Keratinocyte (primary cell): Measurements from ENCODE around the gene PCYOX1L. TPM values are rescaled to one million over a fixed set of nuclear protein-coding genes. Genes with fewer than 3 reads are reported as not detected.

Experiments
- DNase-seq: peaks from one replicate; pipeline ENCODE4 v3.0.0-alpha.2; 2011; ENCODE audit warnings: low read depth, missing footprints, low spot score
- FAIRE-seq: peaks from 2 replicates; lab custom pipeline; 2011; peaks lifted over from hg19 to GRCh38; lab: Jason Lieb, UNC
- H2AFZ ChIP-seq: 2 replicates; pipeline ENCODE4 v1.6.0; 2012; ENCODE audit warnings: low read length, control low read depth, inconsistent platforms; ENCODE audit not compliant: control insufficient read depth
- H3K27ac ChIP-seq: 2 replicates; pipeline ENCODE4 v1.5.1; 2011; ENCODE audit warnings: low read length; ENCODE audit not compliant: control insufficient read depth, insufficient read depth
- H3K27me3 ChIP-seq: 3 replicates; pipeline ENCODE4 v1.6.0; 2011; ENCODE audit warnings: low read length; ENCODE audit not compliant: control insufficient read depth, insufficient read depth; ENCODE audit errors: extremely low read depth
- H3K36me3 ChIP-seq, 2 experiments: 2 replicates in 1 of 2; 3 replicates in 1 of 2; pipeline ENCODE4 v1.5.1; 2011; ENCODE audit warnings: low read length in 2 of 2, mild to moderate bottlenecking in 1 of 2; ENCODE audit not compliant: control insufficient read depth in 2 of 2, insufficient read depth in 2 of 2; ENCODE audit errors: extremely low read depth in 1 of 2
- H3K4me1 ChIP-seq: 3 replicates; pipeline ENCODE4 v1.5.1; 2011; ENCODE audit warnings: low read length; ENCODE audit not compliant: control insufficient read depth, insufficient read depth; ENCODE audit errors: extremely low read depth
- H3K4me2 ChIP-seq: 3 replicates; pipeline ENCODE4 v1.6.0; 2011; ENCODE audit warnings: low read depth, low read length; ENCODE audit not compliant: control insufficient read depth, insufficient read depth; ENCODE audit errors: extremely low read depth
- H3K4me3 ChIP-seq, 3 experiments: fragments of 200-600 bp in 1 of 3; sonication (generic) in 1 of 3; 2 replicates in 2 of 3; 3 replicates in 1 of 3; pipeline ENCODE4 v1.5.1; 2011 to 2016; ENCODE audit warnings: low read length in 3 of 3, mild to moderate bottlenecking in 3 of 3, control low read depth in 2 of 3, inconsistent platforms in 1 of 3, low read depth in 1 of 3, mixed read lengths in 1 of 3, mixed run types in 1 of 3, moderate library complexity in 1 of 3; ENCODE audit not compliant: control insufficient read depth in 2 of 3, insufficient read depth in 2 of 3; ENCODE audit errors: extremely low read depth in 1 of 3
- H3K79me2 ChIP-seq: 2 replicates; pipeline ENCODE4 v1.6.0; 2012; ENCODE audit warnings: low read length; ENCODE audit not compliant: control insufficient read depth, insufficient read depth
- H3K9ac ChIP-seq: 3 replicates; pipeline ENCODE4 v1.6.0; 2011; ENCODE audit warnings: low read length; ENCODE audit not compliant: control insufficient read depth, insufficient read depth; ENCODE audit errors: extremely low read depth
- H3K9me1 ChIP-seq: 3 replicates; pipeline ENCODE4 v1.6.0; 2011; ENCODE audit warnings: low read length; ENCODE audit not compliant: control insufficient read depth, insufficient read depth; ENCODE audit errors: extremely low read depth
- H3K9me3 ChIP-seq: 2 replicates; pipeline ENCODE4 v1.5.1; 2012; ENCODE audit warnings: low read depth, low read length; ENCODE audit not compliant: control insufficient read depth
- H4K20me1 ChIP-seq: 3 replicates; pipeline ENCODE4 v1.6.0; 2011; ENCODE audit warnings: low read length; ENCODE audit not compliant: control insufficient read depth, insufficient read depth; ENCODE audit errors: extremely low read depth
- EZH2 ChIP-seq: IDR thresholded peaks from one replicate; pipeline ENCODE4 v1.6.1; 2012; ENCODE audit warnings: inconsistent platforms, mild to moderate bottlenecking, low read length, moderate library complexity
- dilution Hi-C: fragments of 300-500 bp; cut with MboI; formaldehyde crosslinking; loops from one replicate; pipeline ENCODE4 v1.7.0; 2020; ENCODE audit warnings: low sequenced_read_pairs; ENCODE audit not compliant: extremely low pct_ligation_motif_present
- polyA plus RNA-seq, 5 experiments: library from polyadenylated mRNA; depleted of rRNA in 3 of 5; stranded (reverse) in 3 of 5; stranded (forward) in 1 of 5; unstranded in 1 of 5; fragments of >200 nt; gene quantifications; 1 replicate in 1 of 5; 2 replicates in 3 of 5; 3 replicates in 1 of 5; pipeline versions ENCODE4 v1.2.1 to v1.2.3, GENCODE V29; 2011 to 2012; ENCODE audit warnings: missing spikeins in 2 of 5, low read depth in 1 of 5, low replicate concordance in 1 of 5
- TF ChIP-seq, protein P1 (sequence below), 3 experiments: IDR thresholded peaks in 1 of 3; conservative IDR thresholded peaks in 1 of 3; optimal IDR thresholded peaks in 1 of 3; 2 replicates in 2 of 3; 3 replicates in 1 of 3; pipeline versions ENCODE3 to v1.5.1; 2011; ENCODE audit warnings: low read length in 3 of 3, mild to moderate bottlenecking in 3 of 3, moderate library complexity in 2 of 3, control low read depth in 1 of 3, inconsistent platforms in 1 of 3; ENCODE audit not compliant: insufficient read depth in 2 of 3; ENCODE audit errors: extremely low read depth in 1 of 3

The PCYOX1L gene
- polyA plus RNA-seq, 1 donor (not counting 4 experiments of a cell fraction or from before 2014, with no cell fraction given), result 9.5 TPM

- Histone ChIP-seq H3K79me2 (no peaks in the 10 kb centered on the region), H3K27me3 (no peaks in the 10 kb centered on the region), H3K9me3 (no peaks in the 10 kb centered on the region), H3K4me2 (no peak overlapping the region), H3K27ac (no peak overlapping the region), H3K36me3 (no peaks in the 10 kb centered on the region), H4K20me1 (no peaks in the 10 kb centered on the region), H3K9me1 (no peaks in the 10 kb centered on the region), H2AFZ (no peak overlapping the region), H3K4me1 (no peaks in the 10 kb centered on the region), H3K4me3 (no peak overlapping the region), H3K9ac (no peak overlapping the region)
- FAIRE-seq, result no peak
- dilution Hi-C loops, result no loop called here
- TF ChIP-seq, protein P1, sequence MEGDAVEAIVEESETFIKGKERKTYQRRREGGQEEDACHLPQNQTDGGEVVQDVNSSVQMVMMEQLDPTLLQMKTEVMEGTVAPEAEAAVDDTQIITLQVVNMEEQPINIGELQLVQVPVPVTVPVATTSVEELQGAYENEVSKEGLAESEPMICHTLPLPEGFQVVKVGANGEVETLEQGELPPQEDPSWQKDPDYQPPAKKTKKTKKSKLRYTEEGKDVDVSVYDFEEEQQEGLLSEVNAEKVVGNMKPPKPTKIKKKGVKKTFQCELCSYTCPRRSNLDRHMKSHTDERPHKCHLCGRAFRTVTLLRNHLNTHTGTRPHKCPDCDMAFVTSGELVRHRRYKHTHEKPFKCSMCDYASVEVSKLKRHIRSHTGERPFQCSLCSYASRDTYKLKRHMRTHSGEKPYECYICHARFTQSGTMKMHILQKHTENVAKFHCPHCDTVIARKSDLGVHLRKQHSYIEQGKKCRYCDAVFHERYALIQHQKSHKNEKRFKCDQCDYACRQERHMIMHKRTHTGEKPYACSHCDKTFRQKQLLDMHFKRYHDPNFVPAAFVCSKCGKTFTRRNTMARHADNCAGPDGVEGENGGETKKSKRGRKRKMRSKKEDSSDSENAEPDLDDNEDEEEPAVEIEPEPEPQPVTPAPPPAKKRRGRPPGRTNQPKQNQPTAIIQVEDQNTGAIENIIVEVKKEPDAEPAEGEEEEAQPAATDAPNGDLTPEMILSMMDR (optimal IDR thresholded peaks at IDR 0.05 in 1 of 3, IDR thresholded peaks at IDR 0.05 in 1 of 3, conservative IDR thresholded peaks at IDR 0.05 in 1 of 3; ENCODE audit: extremely low read depth in 1 of 3, insufficient read depth in 2 of 3, low read length in 3 of 3), result no peak
- TF ChIP-seq EZH2, result no peak
- DNase-seq, result no peak
These were observed 6.9 kb downstream of the PCYOX1L start for GRCh38 chr5:149364719-149365118.

- DNase-seq (no peak), FAIRE-seq (no peak)
- no peak overlapping the region for H3K9ac ChIP-seq
- no peak overlapping the region for H3K27ac ChIP-seq
- TF ChIP-seq, protein P1 (optimal IDR thresholded peaks at IDR 0.05 in 1 of 3, IDR thresholded peaks at IDR 0.05 in 1 of 3, conservative IDR thresholded peaks at IDR 0.05 in 1 of 3; ENCODE audit: extremely low read depth in 1 of 3, insufficient read depth in 2 of 3, low read length in 3 of 3), result no peak
- TF ChIP-seq EZH2, result no peak
- no peaks in the 10 kb centered on the region for H3K36me3 ChIP-seq
- dilution Hi-C loops, result no loop called here
- H3K79me2 ChIP-seq, result no peaks in the 10 kb centered on the region
- H3K9me1 ChIP-seq, result no peaks in the 10 kb centered on the region
- H3K4me2 ChIP-seq, result no peak overlapping the region
- no peak overlapping the region for H3K4me3 ChIP-seq
- H4K20me1 ChIP-seq, result no peaks in the 10 kb centered on the region
- no peak overlapping the region for H2AFZ ChIP-seq
- no peaks in the 10 kb centered on the region for H3K4me1 ChIP-seq
- H3K9me3 ChIP-seq, result no peaks in the 10 kb centered on the region
- H3K27me3 ChIP-seq, result no peaks in the 10 kb centered on the region
These were observed 7.6 kb downstream of the PCYOX1L start for GRCh38 chr5:149365418-149365817.
